GM15510 (cell line): Measurements from ENCODE around the gene ITPR1.

ENCODE experiments used
- POLR2A ChIP-seq: IDR thresholded peaks from 3 replicates; pipeline ENCODE4 v1.6.1; 2011; ENCODE audit warnings: borderline replicate concordance; ENCODE audit not compliant: insufficient read length; ENCODE audit errors: extremely low read depth

Gene ITPR1

DNA sequence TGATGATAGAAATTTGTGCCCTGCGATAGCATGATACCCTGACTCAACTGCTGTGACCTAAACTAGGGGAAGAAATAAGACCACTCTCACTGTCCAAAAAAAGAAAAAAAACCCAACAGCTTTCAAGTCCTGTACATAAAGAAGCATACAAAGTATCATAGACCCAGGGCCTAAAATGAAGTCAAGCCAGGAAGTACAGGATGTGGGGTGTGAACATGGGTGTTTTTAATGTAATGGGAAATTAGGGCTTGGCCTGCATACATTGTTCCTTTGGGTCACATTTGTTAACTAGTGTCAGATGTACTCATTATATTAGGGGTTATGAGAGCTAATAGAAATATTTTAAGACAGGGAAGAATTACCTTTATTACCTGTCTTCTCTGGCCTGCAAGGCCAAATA lies 285.6 kb downstream of the ITPR1 start:
- no peak for TF ChIP-seq POLR2A

- TF ChIP-seq POLR2A: no peak
Observed at GRCh38 chr3:4780545-4780957, 287.4 kb downstream of the ITPR1 start.

DNA sequence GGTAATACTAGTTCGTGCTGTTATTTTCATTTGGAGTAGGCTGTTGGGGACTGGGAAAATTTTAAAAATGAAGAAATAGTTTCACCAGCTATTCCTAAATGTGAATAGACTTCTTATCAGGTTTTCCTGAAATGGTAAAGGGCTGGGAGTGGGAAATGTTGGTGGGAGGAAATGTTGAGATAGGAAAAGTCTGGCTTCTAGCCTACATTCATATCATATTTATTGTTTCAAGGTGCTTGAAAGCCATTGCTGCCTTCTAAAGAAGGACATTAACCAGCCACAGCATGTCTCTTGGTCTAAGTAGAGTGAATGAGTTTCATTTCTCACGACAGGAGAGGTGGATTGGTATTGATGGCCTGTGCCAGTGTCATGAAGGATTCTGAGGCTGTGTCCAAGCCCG lies 288.9 kb downstream of the ITPR1 start:
- TF ChIP-seq POLR2A: no peak

GRCh38 chr3:4785551-4785950 lies 292.4 kb downstream of the ITPR1 start:
- no peak for TF ChIP-seq POLR2A

DNA sequence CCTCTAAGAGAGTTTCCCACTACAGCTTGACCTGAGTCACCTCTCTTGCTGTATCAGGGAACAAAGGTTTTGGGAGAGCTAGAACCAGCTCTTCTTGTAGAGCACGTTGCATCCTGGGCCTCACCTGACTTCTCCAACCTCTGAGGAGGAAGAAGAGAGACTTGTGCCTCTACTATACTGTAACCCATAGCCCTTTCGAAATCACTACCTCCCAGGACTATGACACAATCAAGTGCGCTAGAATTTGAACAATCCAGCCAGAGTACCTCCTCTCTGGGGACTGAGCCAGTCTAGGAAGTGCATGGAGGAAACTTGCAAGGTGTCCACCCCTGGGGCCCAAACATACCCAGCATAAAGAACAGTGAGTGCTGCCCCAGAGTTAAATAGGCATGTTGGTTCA lies 293.3 kb downstream of the ITPR1 start:
- no peak for TF ChIP-seq POLR2A

- TF ChIP-seq POLR2A: no peak
Observed at GRCh38 chr3:4791358-4791757, 298.2 kb downstream of the ITPR1 start.

DNA sequence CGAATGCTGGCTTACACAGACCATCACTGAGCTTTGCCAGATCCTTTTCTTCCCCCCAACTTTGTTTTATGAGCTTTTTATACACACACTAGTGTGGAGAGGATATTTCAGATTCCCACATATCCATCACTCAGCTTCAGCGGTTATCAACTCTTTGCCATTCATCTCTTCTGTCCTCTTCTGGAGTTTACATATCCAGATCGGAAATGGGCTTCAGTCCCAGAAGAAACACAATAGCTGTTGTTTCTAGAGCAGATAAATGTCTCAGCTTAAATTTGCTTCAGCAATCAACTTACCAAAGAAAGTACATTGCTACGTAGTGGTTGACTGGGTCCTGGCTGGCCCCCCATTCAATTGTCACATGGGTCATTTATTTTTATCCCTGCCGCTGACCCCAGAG lies 300.2 kb downstream of the ITPR1 start:
- no peak for TF ChIP-seq POLR2A

- no peak for TF ChIP-seq POLR2A
Observed at GRCh38 chr3:4794331-4794730, 301.2 kb downstream of the ITPR1 start.

DNA sequence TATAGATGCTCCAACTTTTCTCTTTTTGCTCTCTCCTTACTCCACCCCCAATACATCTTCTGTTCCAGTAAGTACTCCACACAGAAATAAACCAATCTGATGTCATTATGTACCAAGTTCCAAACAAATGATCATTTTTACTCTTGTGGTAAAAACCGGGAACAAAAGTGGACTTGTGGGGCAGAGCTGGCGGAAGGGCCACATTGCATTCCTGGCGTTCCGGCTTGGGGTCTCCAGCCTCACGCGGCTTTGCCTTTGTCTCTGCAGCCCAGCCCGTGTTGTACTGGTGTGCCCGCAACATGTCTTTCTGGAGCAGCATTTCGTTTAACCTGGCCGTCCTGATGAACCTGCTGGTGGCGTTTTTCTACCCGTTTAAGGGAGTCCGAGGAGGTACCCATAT lies 301.6 kb downstream of the ITPR1 start:
- TF ChIP-seq POLR2A: no peak

DNA sequence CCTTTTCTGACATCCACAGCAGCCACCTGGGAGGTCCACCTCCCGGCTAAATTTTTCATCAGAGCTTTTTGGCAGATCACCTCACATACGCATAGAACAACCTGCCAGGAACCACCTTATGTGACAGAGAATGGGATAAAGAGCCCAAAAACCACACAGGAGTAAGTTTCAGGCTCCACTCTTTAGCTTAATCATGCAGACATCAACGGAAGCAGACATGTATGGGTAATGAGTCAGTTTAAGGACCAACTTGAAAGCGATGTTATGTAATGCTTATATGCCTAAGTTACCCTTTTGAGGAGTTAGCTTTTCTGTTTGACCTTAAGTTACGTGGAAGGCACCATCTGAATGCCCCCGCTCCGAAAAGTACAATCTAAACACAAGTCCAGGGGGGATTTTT lies 302.8 kb downstream of the ITPR1 start:
- TF ChIP-seq POLR2A: no peak

- no peak for TF ChIP-seq POLR2A
Observed at GRCh38 chr3:4797201-4797705, 304.1 kb downstream of the ITPR1 start.

- no peak for TF ChIP-seq POLR2A
Observed at GRCh38 chr3:4799266-4800256, 306.4 kb downstream of the ITPR1 start.

GRCh38 chr3:4800595-4800994 lies 307.4 kb downstream of the ITPR1 start:
- no peak for TF ChIP-seq POLR2A

DNA sequence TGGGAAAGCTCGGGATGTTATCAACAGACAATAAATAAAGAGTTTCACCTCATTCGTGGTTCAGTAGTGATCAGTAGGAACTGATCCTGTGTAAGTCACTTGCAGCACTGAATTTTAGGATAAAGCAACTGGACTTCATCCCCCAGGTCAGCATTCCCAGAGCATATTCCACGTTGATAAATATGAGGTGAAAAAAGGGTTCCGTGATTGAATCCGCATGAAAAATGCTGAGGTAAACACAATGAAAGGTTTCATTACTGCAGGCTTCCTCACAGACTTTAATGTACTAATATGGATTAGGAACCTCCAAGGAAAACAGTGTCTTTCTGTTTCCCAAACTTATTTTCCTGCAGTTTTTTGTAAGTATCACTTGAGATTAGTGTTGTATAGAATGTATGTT lies 308.7 kb downstream of the ITPR1 start:
- TF ChIP-seq POLR2A: no peak

GRCh38 chr3:4802903-4803302 lies 309.8 kb downstream of the ITPR1 start:
- TF ChIP-seq POLR2A: no peak

- TF ChIP-seq POLR2A: no peak
Observed at GRCh38 chr3:4804161-4805058, 311.3 kb downstream of the ITPR1 start.

GRCh38 chr3:4805662-4806061 lies 312.5 kb downstream of the ITPR1 start:
- TF ChIP-seq POLR2A: no peak
